Type B pancreatic cell (in vitro differentiated cells): Measurements from ENCODE around the gene GPR180. TPM values are rescaled to one million over a fixed set of nuclear protein-coding genes. Genes with fewer than 3 reads are reported as not detected.
A peak's percentile ranks its signal among the peaks of the same experiment; 100 is the strongest.

Experiments
- DNase-seq: peaks from one replicate; pipeline ENCODE4 v3.0.0; 2021; ENCODE audit warnings: mixed read lengths; ENCODE audit not compliant: unreplicated experiment; ENCODE audit errors: extremely low spot score
- H3K27ac Mint-ChIP-seq: 2 replicates; pipeline ENCODE4 v1.8.0; 2021; ENCODE audit warnings: mild to moderate bottlenecking, mixed read lengths
- H3K27me3 Mint-ChIP-seq: 2 replicates; pipeline ENCODE4 v1.8.0; 2021; ENCODE audit warnings: mixed read lengths
- H3K36me3 Mint-ChIP-seq: 2 replicates; pipeline ENCODE4 v1.8.0; 2021; ENCODE audit warnings: mixed read lengths
- H3K4me1 Mint-ChIP-seq: one replicate; pipeline ENCODE4 v1.8.0; 2021; ENCODE audit warnings: mixed read lengths; ENCODE audit not compliant: unreplicated experiment
- H3K4me3 Mint-ChIP-seq: 2 replicates; pipeline ENCODE4 v1.8.0; 2021; ENCODE audit warnings: mild to moderate bottlenecking, mixed read lengths
- H3K9me3 Mint-ChIP-seq: 2 replicates; pipeline ENCODE4 v1.8.0; 2021; ENCODE audit warnings: mixed read lengths
- CTCF ChIP-seq: fragments of 200-600 bp; sonication (generic); conservative IDR thresholded peaks from 2 replicates; pipeline ENCODE4 v1.5.0; 2021; ENCODE audit warnings: antibody characterized with exemption, mild to moderate bottlenecking
- total RNA-seq: library from RNA; stranded (reverse); gene quantifications from 2 replicates; pipeline ENCODE4 v1.2.1, GENCODE V29; 2021; ENCODE audit warnings: low replicate concordance

Gene GPR180
- total RNA-seq, 1 donor from 2014 or later = 6.6 TPM

GRCh38 chr13:94617389-94618000 lies 15.8 kb downstream of the GPR180 start:
- H3K27ac Mint-ChIP-seq = no peak overlapping the region

DNA sequence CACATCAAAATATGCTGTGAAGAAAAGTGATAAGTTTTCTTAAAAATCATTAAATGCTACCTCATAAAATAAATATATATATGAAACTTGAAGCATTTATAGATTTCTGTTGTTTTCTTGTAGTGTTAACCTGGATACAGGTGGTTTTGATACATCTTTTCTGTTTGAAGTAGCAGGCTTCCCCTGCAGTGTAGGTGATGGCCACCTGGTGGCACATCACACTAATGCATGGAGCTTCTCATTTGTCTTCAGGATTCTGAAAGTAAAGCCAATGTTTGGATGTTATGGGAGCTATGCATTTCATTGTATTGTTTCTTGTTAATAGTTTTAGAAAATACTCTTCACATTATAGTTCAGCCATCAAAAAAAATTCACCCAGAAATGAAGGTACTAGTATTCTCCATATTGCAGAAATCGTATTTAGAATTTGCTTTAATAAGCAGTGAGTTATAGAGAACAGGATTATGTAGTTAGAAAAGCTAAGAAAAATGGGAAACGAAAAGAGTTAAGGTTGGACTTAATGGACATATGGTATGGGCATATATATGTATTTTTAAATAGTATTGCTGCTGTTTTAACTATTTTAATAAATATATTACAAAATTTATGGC lies 18.7 kb downstream of the GPR180 start:
- no peak overlapping the region for H3K4me3 Mint-ChIP-seq
- no peak for DNase-seq
- H3K4me1 Mint-ChIP-seq = no peaks in the 10 kb centered on the region
- no peak overlapping the region for H3K27ac Mint-ChIP-seq
- H3K36me3 Mint-ChIP-seq = peaks cover 26% of the 10 kb centered on the region
- peak; percentile 87 for TF ChIP-seq CTCF
- H3K9me3 Mint-ChIP-seq = no peaks in the 10 kb centered on the region
- no peaks in the 10 kb centered on the region for H3K27me3 Mint-ChIP-seq

More at GRCh38 chr13:94617389-94618000, 15.8 kb downstream of the GPR180 start:
- DNase-seq = no peak
- Mint-ChIP-seq H3K9me3 (no peaks in the 10 kb centered on the region), H3K4me1 (no peaks in the 10 kb centered on the region), H3K36me3 (peaks cover 19% of the 10 kb centered on the region), H3K4me3 (no peak overlapping the region), H3K27me3 (no peaks in the 10 kb centered on the region)
- peak; percentile 84 for TF ChIP-seq CTCF

- H3K27me3 Mint-ChIP-seq = no peaks in the 10 kb centered on the region
- H3K4me3 Mint-ChIP-seq = no peak overlapping the region
- TF ChIP-seq CTCF = no peak
- no peaks in the 10 kb centered on the region for H3K9me3 Mint-ChIP-seq
- peaks cover 29% of the 10 kb centered on the region for H3K36me3 Mint-ChIP-seq
- no peak overlapping the region for H3K27ac Mint-ChIP-seq
- no peaks in the 10 kb centered on the region for H3K4me1 Mint-ChIP-seq
- DNase-seq = no peak
Measured at GRCh38 chr13:94622344-94622743, 20.7 kb downstream of the GPR180 start.

DNA sequence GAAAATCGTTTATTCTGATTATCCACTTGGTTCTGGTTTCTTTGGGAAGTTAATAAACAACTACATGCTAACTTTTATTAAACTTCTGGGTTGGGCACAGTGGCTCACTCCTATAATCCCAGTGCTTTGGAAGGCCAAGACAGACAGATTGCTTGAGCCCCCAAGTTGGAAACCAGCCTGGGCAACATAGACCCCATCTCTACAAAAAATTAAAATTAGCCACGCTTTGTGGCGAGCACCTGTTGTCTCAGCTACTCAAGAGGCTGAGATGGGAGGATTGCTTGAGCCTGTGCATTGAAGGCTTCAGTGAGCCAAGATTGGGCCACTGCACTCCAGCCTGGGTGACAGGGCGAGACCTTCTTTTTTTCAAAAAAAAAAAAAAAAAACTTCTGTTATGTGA lies 21.7 kb downstream of the GPR180 start:
- no peaks in the 10 kb centered on the region for H3K27me3 Mint-ChIP-seq
- no peak for DNase-seq
- H3K9me3 Mint-ChIP-seq = no peaks in the 10 kb centered on the region
- no peak overlapping the region for H3K27ac Mint-ChIP-seq
- no peak for TF ChIP-seq CTCF
- no peak overlapping the region for H3K4me3 Mint-ChIP-seq
- H3K4me1 Mint-ChIP-seq = no peaks in the 10 kb centered on the region
- peaks cover 29% of the 10 kb centered on the region for H3K36me3 Mint-ChIP-seq

DNA sequence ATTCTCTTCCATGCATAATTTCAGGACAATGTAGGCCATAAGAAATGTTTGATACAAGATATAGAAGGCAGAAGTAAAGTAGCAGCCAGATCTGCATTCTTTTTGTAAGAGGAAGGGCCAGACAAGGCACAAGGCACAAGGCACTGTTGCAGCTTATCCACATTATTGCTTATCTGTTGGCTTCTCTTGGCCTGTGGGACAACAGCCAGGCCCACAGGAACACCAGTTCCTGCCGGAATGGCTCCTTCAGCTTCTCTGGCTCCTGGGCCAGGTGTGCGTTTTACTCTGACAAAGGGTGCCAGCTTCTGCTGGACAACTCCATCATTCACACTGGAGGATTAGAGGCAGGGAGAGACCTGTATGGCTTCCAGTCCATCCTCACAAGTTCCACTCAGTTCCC lies 29.2 kb downstream of the GPR180 start:
- Mint-ChIP-seq H3K27me3 (no peaks in the 10 kb centered on the region), H3K36me3 (peaks cover 30% of the 10 kb centered on the region), H3K27ac (no peak overlapping the region), H3K4me3 (no peak overlapping the region), H3K9me3 (no peaks in the 10 kb centered on the region), H3K4me1 (no peaks in the 10 kb centered on the region)
- no peak for TF ChIP-seq CTCF
- no peak for DNase-seq
